Pancreas (tissue), 10 donors: Measurements from ENCODE around the gene MYO1H. TPM values are rescaled to one million over a fixed set of nuclear protein-coding genes. Genes with fewer than 3 reads are reported as not detected.

Experiments
- ATAC-seq, 4 donors: fragments of 200-7000 bp; cut with Tn5 transposase; one replicate each; pipeline versions ENCODE4 v1.8.0 to v1.9.1; 2020; ENCODE audit warnings: mild to moderate bottlenecking in 4 of 4, moderate library complexity in 4 of 4
- DNase-seq, 6 donors: peaks; one replicate each; pipeline ENCODE4 v3.0.0-alpha.2; 2020
- FAIRE-seq: peaks from 2 replicates; lab custom pipeline; 2012; peaks lifted over from hg19 to GRCh38; lab: Jason Lieb, UNC
- H3K27ac ChIP-seq, 4 donors: fragments of 200-600 bp; sonication (generic); 1 replicate in 3 of 4; 2 replicates in 1 of 4; pipeline versions ENCODE4 v1.5.0 to v1.8.0; 2020
- H3K27me3 ChIP-seq, 4 donors: fragments of 200-600 bp; one replicate each; pipeline ENCODE4 v1.8.0; 2021
- H3K36me3 ChIP-seq, 3 donors: fragments of 200-600 bp; sonication (generic) in 1 of 3; one replicate each; pipeline versions ENCODE4 v1.5.0 to v1.8.0; 2020 to 2021
- H3K4me1 ChIP-seq, 3 donors: fragments of 200-600 bp; one replicate each; pipeline ENCODE4 v1.8.0; 2021
- H3K4me3 ChIP-seq, 4 donors: fragments of 200-600 bp; sonication (generic) in 2 of 4; one replicate each; pipeline versions ENCODE4 v1.5.0 to v1.8.0; 2020 to 2021
- H3K9me3 ChIP-seq, 4 donors: fragments of 200-600 bp; one replicate each; pipeline ENCODE4 v1.8.0; 2021
- CTCF ChIP-seq, 4 donors: fragments of 200-600 bp; sonication (generic) in 3 of 4; IDR thresholded peaks; one replicate each; pipeline versions ENCODE4 v1.5.0 to v1.8.0; 2021; ENCODE audit warnings: antibody characterized with exemption in 4 of 4
- WGBS, 2 donors: extraction: QIAGEN DNeasy Blood & Tissue Kit; methylation state at CpG; one replicate each; pipeline ENCODE4 v1.1.7; 2013; 5-methylcytosine and 5-hydroxymethylcytosine counted together
- intact Hi-C, 3 donors: fragments of 100-400 bp; cut with DNase I; formaldehyde crosslinking; loops; one replicate each; pipeline versions ENCODE4 v1.11.1 to v1.14.2; 2022
- polyA plus RNA-seq, 2 donors: library from polyadenylated mRNA; stranded (reverse); fragments of 200-250 nt; gene quantifications; one replicate each; pipeline ENCODE4 v1.2.3, GENCODE V29; 2013
- total RNA-seq, 6 donors: library from RNA; stranded (reverse); fragmentation: NEBNext Ultra II Directional in 4 of 6; extraction: Animal tissue kit (Norgen Biotek cat#: 25700) in 4 of 6; gene quantifications; one replicate each; pipeline versions ENCODE4 v1.2.1 to v1.2.4, GENCODE V29; 2021 to 2023
- donor health status: healthy with polysubstance abuse.
- donor health status: DM: no; HTN: no; CAD: no; lungs with moderate emphysema.
- donor health status: DM: no; HTN: no; CAD: no.
- donor health status: control.
- donor health status: control.
- donor health status: Bipolar disorder and iron deficiency.
- donor health status: DM: yes; HTN: yes; CAD: no.
- donor health status: DM: no; HTN: no; CAD: no.
- donor health status: DM: no; HTN: no; CAD: no.
- donor health status: DM: yes; HTN: yes; CAD: no.

The MYO1H gene
- total and polyA plus RNA-seq, 8 donors = 0.07 TPM; not detected in 7

GRCh38 chr12:109336593-109336992 is 11.1 kb upstream of the MYO1H start:
- Histone ChIP-seq H3K36me3 (no peaks in the 10 kb centered on the region), H3K27ac (no peak overlapping the region), H3K9me3 (no peaks in the 10 kb centered on the region), H3K4me3 (no peak overlapping the region), H3K4me1 (no peaks in the 10 kb centered on the region), H3K27me3 (no peaks in the 10 kb centered on the region)
- TF ChIP-seq CTCF (IDR thresholded peaks at IDR 0.05) = no peak
- FAIRE-seq (no peak), DNase-seq (no peak), ATAC-seq (no peak)
- intact Hi-C loops = no loop called here
- WGBS, 2 donors = 73 to 79% methylated on average over 1 of the region's 1 CpG

GRCh38 chr12:109343677-109344076 is 4.0 kb upstream of the MYO1H start:
- Histone ChIP-seq H3K27ac (no peak overlapping the region), H3K4me1 (no peaks in the 10 kb centered on the region), H3K27me3 (peaks cover 0 to 4% (median 0%) of the 10 kb centered on the region in 4 donors), H3K36me3 (no peaks in the 10 kb centered on the region), H3K9me3 (no peaks in the 10 kb centered on the region), H3K4me3 (no peak overlapping the region)
- DNase-seq (no peak), FAIRE-seq (no peak), ATAC-seq (no peak)
- intact Hi-C loops = no loop called here
- 50 to 59% methylated on average over 2 of the region's 2 CpGs for WGBS, 2 donors
- TF ChIP-seq CTCF (IDR thresholded peaks at IDR 0.05) = no peak

GRCh38 chr12:109345428-109345827 is 2.3 kb upstream of the MYO1H start:
- H3K27ac ChIP-seq = no peak overlapping the region
- no peak for DNase-seq
- WGBS, 2 donors = 73 to 74% methylated on average over 2 of the region's 2 CpGs
- ATAC-seq = no peak
- intact Hi-C loops = no loop called here
- FAIRE-seq = no peak
- no peak for TF ChIP-seq CTCF (IDR thresholded peaks at IDR 0.05)
- peaks cover 0 to 4% (median 0%) of the 10 kb centered on the region in 4 donors for H3K27me3 ChIP-seq
- no peak overlapping the region for H3K4me3 ChIP-seq
- H3K9me3 ChIP-seq = no peaks in the 10 kb centered on the region
- no peaks in the 10 kb centered on the region for H3K36me3 ChIP-seq
- no peaks in the 10 kb centered on the region for H3K4me1 ChIP-seq

- H3K4me3 ChIP-seq = no peak overlapping the region
- no peaks in the 10 kb centered on the region for H3K36me3 ChIP-seq
- DNase-seq = no peak
- 69 to 72% methylated on average over 3 of the region's 3 CpGs for WGBS, 2 donors
- intact Hi-C loops = no loop called here
- no peak for FAIRE-seq
- peaks cover 0 to 4% (median 0%) of the 10 kb centered on the region in 4 donors for H3K27me3 ChIP-seq
- no peak for TF ChIP-seq CTCF (IDR thresholded peaks at IDR 0.05)
- H3K4me1 ChIP-seq = no peaks in the 10 kb centered on the region
- no peak overlapping the region for H3K27ac ChIP-seq
- no peak for ATAC-seq
- H3K9me3 ChIP-seq = no peaks in the 10 kb centered on the region
These were observed 780 bp upstream of the MYO1H start for GRCh38 chr12:109346920-109347319.

GRCh38 chr12:109352184-109352583 is 4.5 kb downstream of the MYO1H start:
- DNase-seq = no peak
- no peak overlapping the region for H3K27ac ChIP-seq
- H3K4me1 ChIP-seq = no peaks in the 10 kb centered on the region
- H3K27me3 ChIP-seq = no peaks in the 10 kb centered on the region
- WGBS, 2 donors = 53 to 55% methylated on average over 6 of the region's 6 CpGs
- intact Hi-C loops = no loop called here
- no peak overlapping the region for H3K4me3 ChIP-seq
- H3K36me3 ChIP-seq = no peaks in the 10 kb centered on the region
- no peaks in the 10 kb centered on the region for H3K9me3 ChIP-seq
- no peak for FAIRE-seq
- no peak for TF ChIP-seq CTCF (IDR thresholded peaks at IDR 0.05)
- ATAC-seq = no peak
